NCI-H2196 treated with DMSO at 0.1 percent for 48 hours (cell line): ENCODE measurements around the gene MAGEB2.
"Not testable (repeated sequence)": the region's sequence is repeated elsewhere in the genome, so short reads cannot be mapped to it uniquely, and the experiment has no call there.

Experiments used
- DNase-seq: peaks from one replicate; lab custom pipeline; 2025; ENCODE audit not compliant: unreplicated experiment; lab: John Stamatoyannopoulos, UW

Gene MAGEB2, protein sequence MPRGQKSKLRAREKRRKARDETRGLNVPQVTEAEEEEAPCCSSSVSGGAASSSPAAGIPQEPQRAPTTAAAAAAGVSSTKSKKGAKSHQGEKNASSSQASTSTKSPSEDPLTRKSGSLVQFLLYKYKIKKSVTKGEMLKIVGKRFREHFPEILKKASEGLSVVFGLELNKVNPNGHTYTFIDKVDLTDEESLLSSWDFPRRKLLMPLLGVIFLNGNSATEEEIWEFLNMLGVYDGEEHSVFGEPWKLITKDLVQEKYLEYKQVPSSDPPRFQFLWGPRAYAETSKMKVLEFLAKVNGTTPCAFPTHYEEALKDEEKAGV

DNA sequence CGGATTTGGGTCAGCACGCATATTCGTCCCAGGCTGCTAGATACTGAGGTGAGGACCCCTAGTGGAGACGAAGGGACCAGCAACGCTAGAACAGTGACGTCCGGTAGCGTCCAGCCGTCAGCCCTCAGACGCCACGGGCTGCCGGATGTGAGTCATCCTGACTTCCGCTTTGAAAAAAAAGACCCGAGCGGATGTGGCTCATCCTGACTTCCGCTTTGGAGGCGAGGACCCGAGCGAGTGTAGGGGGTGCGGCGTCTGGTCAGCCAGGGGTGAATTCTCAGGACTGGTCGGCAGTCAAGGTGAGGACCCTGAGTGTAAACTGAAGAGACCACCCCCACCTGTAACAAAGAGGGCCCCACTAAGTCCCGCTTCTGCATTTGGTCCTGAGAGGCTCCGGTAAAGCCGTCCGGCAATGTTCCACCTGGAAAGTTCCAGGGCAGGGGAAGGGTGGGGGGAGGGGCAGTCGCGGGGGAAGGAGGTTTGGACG, at the start of gene MAGEB2:
MAGEB2 (plus strand) TSS at position 207 of the 487 bp plus-strand sequence. CDS start 3,018 bp downstream, outside the sequence.
- no peak for DNase-seq

DNA sequence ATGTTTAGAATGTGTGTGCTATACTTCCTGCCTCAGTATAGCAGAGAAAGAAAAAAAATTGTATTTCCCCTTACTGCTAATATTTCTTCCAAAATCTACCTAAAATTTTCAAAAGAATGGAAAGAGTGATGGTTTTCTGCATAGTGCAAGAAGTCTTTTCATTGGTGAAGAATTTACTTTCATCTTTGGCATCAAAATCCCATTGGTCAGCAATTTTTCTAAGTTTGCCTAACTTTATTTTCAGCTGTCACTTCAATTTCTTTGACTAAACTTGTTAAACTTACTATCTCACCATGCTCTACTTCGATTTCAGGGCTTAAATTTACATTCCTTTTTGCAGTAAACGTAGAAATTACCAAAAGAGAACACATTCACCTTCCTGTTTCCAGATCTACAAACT, 44.5 kb upstream of the MAGEB2 start:
- no peak for DNase-seq

DNA sequence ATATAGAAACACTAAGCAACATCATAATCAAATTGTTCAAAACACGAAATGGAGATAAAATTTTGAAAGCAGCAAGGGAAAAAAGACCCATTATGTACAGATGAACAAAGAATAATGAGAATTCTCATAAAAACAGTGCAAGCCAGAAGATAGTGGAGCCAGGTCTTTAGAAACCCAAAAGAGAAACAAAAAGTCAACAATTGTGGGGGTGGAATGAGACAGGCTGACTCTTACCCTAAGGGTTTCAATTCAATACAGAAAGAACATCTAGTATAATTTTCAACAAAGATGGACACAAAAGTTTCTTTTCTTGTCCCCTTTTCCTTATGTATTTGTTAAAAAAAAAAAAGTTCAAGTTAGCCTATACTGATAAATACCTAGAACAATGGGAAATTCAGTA, 34.0 kb upstream of the MAGEB2 start:
- no peak for DNase-seq

DNA sequence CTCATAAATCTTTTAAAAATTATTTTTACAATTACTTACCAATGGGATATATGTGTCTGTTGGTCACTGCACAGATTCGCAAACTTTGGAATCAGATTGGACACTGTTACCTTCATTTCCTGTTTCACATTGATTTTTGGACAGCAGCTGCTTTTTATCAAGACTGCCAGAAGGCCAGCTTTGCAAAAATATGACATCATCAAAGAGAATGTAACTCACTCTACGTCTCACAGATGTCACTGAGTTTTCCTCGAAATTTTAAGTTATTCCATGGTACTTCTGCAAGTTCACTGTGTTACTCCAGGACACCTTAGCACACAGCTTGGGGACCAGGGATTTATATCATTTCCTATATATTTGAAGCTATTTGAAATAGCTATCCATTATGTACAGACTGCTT, 31.8 kb upstream of the MAGEB2 start:
- no peak for DNase-seq

DNA sequence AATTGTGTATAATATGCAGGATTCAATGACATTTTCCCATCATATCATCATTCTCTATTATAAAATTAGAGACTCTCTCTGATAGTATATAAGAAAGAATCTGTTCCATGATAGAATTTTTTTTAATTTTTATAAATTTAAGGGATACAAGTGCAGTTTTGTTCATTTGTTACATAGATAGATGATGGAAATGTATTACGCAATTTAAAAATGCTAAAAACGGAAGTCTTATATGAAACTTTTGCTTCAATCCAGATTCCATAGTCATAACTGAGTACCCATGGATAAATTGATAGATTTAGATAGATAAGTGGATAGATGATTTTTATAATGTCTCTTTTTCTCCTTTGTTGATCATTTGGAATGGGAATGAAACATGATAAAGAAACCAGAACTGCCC, 24.9 kb upstream of the MAGEB2 start:
- no peak for DNase-seq

DNA sequence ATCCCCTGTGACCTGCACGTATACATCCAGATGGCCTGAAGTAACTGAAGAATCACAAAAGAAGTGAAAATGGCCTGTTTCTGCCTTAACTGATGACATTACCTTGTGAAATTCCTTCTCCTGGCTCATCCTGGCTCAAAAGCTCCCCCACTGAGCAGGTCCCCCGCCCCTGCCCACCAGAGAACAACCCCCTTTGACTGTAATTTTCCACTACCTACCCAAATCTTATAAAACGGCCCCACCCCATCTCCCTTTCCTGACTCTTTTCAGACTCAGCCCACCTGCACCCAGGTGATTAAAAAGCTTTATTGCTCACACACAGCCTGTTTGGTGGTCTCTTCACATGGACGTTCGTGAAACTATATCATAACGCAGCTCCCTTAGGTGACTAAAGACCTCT, 21.5 kb upstream of the MAGEB2 start:
- not testable (repeated sequence) for DNase-seq

DNA sequence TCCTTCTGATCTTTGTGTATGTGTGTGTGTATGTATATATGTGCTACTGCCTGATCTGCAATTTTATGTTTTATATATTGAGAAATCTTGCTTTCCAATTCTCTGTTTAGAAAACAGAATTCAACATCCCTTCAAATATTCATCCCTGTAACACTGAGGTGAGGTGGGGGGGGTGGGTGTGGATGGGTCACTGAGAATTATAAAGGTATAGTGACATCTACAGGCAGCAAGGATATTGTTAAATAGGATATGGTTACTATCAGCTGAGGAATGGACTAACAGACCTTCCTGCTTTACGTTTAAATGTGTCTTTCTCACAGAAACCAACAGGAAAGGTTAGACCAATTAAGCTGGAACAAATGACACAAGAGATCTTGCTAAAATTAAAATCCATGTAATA, 19.0 kb upstream of the MAGEB2 start:
- DNase-seq = no peak

DNA sequence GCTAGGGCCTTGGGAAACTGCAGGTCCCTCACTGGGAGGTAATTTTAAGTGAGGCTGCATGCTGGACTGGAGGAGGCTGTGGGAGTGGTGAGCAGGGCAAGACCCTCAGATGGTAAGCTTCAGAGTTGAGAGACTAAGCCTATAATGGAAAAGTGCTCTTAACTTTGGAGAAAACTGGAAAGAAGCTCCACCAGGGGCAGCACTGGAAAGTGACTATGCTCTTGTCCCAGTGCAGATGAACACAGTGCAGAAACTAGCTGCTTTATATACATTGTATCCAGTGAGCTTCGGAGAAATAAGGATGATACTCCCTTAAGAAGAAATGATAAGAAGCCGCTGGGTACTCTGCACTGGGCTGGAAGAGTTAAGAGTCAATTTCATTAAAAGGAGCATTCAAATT, 3.2 kb upstream of the MAGEB2 start:
- DNase-seq = no peak

DNA sequence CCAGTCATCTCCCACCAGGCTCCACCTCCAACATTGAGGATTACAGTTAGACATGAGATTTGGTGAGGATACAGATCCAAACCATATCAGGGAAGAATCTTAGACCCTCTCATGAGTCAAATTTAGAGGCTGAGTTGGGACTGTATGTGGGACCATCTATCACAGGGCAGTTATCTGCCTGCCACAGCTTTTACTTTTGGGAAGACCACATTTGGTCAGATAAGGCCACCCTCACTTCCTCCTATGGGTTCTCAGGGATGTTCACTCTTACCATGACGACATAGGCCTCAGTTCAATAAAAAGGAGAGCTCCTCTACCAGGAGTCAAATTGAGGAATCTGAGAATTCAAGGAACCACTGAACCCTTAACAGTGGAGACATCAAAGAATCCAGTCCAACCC, 2.1 kb downstream of the MAGEB2 start:
- no peak for DNase-seq

DNA sequence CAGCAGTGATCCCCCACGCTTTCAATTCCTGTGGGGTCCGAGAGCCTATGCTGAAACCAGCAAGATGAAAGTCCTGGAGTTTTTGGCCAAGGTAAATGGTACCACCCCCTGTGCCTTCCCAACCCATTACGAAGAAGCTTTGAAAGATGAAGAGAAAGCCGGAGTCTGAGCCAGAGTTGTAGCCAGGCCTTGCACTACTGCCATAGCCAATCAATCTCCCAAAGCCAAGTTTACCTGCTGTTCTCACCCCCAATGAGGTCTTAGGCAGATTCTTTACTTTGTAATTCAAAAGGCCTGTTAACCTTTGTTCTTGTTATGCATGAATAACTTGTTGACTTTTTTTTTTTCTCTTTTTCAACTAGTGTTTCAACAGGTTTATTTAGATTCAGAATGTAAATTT, 4.0 kb downstream of the MAGEB2 start:
- no peak for DNase-seq

DNA sequence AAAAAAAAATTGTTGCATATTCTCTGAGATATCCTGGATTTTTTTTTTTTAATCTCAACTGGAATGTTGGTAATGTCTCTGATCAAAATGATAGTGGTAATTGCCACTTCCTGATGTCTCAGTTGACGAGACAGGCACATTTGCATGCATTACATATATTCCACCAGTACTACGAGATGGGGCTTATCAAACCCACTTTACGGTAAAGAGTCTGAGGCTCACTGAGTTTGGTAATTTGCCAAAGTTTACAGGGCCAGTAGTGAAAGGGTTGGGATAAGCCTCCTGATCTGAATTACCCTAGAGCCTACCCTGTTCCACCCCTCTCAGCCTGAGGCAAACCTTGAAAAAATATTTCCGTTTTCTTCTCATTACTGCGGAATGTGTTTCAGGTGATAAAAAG, 5.3 kb downstream of the MAGEB2 start:
- no peak for DNase-seq

DNA sequence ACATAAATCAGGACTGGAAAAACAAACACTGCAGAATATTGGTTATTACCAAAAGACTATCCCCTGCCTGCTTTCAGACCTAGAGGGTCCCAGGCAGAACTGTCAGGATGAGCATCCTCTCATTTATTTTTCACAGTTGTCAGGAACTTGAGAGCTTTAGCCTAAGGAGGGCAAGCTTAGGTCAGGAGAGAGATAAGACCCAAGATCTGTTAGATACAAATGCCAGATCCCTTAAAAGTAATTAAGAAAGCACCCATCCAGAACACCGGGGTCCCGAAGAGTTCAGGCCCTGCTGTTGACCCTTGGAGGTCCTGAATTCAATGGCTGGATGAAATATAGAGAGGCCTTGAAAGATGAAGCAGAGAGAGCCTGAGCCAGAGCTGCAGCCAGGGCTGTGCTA, 9.2 kb downstream of the MAGEB2 start:
- DNase-seq = no peak

DNA sequence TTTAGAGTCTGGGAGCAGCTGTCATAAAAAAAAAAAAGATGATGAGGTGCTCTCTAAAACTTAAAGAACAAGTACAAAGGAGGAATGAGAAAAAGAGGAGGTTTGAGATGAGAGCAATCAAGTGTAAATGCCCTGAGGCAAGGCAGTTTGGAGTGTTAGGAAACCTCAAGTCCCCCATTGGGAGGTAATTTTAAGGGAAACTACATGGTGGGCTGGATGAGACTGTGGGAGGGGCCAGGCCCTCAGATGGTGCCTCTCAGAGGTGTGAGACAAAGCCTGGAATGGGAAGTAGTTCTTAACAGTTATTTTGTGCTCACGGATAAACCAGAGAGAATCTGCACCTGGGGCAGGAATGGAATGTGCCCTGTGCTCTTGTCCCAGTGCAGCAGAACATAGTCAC, 13.2 kb downstream of the MAGEB2 start:
- no peak for DNase-seq

DNA sequence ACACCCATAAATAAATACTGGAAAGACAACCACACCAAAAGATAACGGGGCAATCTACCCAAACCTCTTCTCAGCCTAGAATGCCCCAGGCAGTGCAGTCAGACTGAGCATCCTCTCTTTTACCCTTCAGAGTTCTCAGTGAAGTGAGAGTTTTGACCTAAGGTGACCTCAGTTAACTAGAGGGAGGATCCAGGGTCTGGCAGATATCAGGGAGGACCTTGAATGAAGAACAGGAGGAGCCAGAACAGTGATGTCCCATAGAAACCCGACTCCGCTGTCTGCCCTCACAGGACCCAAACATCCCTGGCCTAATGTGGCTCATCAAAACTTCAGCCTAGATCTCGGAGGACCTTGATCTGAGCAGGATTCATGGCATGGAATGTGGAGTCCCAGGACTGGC, 15.0 kb downstream of the MAGEB2 start, which contains the start of gene MAGEB3:
MAGEB3 (plus strand) TSS at position 263 of the 400 bp plus-strand sequence. CDS start 5,268 bp downstream, outside the sequence.
- DNase-seq = no peak

DNA sequence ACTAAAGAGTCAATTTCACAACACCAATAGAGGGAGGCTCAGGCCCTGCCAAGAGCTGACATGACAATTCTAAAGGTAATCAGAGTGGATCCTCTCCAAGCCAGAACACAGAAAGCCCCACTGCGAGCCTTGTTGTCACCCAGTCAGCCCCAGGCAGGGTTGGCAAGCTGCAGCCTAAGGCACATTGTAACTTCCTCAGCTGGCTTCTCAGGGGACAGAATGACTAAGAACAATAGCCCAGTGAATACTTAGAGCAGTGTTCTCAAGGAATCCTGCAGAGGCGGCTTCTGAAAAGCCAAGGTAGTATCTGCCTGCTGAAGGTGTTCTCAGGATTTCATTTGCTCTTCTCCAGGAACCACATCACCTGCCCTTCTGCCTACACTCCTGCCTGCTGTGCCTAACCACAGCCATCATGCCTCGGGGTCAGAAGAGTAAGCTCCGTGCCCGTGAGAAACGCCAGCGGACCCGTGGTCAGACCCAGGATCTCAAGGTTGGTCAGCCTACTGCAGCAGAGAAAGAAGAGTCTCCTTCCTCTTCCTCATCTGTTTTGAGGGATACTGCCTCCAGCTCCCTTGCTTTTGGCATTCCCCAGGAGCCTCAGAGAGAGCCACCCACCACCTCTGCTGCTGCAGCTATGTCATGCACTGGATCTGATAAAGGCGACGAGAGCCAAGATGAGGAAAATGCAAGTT, 26.5 kb downstream of the MAGEB2 start, which contains the start of gene MAGEB4:
MAGEB4 (plus strand) TSS at position 277 of the 692 bp plus-strand sequence; CDS start at position 413, 136 bp downstream.
- DNase-seq = no peak

DNA sequence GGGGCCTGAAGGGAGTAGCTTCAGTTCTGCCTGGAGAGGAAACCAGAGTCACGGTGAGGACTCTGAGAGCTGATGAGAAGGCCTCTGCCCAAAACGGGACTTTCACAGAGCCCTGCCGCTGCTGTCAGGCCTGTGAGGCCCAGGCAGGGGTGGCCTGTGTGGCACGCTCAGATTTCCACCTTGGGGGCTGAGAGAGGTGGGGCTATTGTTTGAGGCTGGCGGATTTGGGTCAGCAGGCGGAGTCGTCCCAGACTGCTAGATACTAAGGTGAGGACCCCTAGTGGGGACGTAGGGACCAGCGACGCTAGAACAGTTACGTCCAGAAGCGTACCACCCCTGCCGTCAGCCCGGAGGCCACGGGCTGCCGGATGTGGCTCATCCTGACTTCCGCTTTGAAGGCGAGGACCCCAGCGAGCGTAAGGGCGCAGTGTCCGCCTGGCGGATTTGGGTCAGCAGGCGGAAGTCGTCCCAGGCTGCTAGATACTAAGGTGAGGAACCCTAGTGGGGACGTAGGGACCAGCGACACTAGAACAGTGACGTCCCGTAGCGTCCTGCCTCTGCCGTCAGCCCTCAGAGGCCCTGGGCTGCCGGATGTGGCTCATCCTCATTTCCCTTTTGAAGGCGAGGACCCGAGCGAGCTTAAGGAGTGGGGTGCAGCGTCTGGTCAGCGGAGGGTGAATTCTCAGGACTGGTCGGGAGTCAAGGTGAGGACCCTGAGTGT, 31.6 kb downstream of the MAGEB2 start, which contains the start of gene MAGEB1:
MAGEB1 (plus strand) TSS at position 378 of the 721 bp plus-strand sequence. CDS start 3,348 bp downstream, outside the sequence.
- no peak for DNase-seq

DNA sequence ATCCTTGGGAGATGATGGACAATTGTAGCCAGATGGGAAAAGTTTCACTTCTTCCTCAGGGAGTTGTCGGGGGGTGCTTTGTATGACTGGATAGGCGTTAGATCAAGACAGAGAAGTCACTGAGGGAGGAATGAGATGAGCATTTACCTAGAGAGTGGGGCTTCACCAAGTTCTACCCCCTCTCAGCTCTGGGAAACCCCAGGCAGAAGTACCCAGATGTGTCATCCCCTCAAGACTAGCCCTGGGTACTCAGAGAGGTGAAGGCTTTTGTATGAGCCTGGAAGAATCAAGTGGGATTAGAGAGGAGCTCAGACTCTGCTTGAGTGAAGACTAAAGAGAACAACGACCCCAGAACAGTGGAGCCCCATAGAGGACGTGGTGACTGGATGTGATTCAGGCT, 33.5 kb downstream of the MAGEB2 start:
- no peak for DNase-seq

DNA sequence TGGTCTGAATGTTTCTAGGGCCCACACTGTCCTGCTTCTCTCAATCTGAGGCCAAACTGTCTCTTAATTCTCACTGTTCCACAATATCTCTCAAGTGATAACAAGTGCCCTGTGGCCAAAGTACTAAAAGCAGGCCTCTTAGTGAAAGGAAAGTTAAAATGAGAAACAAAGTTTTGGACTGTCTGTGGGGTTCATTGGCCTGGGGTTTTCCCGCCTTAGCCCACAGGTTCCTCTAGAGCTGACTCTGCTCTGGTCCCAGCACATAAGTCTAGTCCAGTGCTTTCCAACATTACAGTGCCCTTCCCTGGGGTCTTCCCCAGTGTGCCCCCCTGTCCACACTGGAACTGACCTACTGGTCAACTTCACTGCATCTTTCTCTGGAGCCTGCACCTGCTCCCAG, 37.9 kb downstream of the MAGEB2 start:
- no peak for DNase-seq

DNA sequence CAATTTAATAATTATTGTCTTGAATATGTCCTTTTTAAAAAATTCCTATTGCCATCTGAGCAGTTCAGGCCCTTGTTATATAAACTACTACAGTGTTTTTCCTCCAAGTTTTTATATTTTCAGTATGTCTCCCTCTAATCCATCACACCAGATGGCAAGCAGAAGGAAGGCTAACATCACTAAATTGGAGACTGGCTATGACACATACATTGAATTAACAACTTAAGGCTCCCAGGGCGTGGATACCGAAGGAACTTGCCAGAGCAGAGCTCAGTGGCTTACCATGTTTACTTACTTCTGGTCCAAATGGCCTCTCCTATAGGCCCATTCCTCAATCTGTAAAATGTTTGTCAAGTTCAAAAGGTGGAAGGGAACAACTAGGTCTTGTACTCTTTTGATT, 44.6 kb downstream of the MAGEB2 start:
- no peak for DNase-seq

DNA sequence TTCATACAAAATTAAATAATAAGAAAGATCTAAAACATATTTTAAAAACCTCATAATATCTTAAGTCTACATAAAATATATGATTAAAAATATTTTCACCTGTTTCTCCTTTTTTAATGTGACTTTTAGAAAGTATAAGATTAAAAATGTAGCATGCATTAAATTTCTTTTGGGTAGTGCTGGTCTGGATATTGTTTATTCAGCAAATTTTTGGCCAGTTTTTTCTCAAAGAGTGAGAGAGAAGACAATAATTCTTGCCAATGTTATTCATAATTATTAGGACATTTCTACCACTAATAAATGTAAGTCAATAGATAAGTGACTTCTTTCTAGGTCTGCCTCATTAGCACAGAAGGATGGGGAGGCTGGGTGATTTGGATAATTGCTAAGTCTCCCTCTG, 45.6 kb downstream of the MAGEB2 start:
- no peak for DNase-seq

DNA sequence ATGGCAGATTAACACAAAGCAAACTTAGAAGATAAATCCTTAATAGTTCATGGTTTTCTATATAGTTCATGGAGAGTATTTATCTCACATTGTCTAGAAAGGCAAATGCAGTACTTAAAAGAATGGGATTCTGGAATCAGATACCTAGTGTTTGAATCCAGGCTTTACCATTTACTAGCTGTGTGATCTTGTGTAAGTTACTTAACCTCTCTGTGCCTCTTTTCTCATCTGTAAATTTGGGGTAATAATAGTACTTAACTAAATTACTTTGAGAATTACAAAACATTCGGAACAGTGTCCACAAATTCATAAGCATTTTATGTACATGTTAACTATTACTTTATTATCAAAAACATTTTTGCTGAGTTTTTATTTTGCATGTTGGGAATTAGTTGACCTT, 47.4 kb downstream of the MAGEB2 start:
- DNase-seq = no peak
